ENCODE measurements around the gene LAMA3. TPM values are rescaled to one million over a fixed set of nuclear protein-coding genes. Genes with fewer than 3 reads are reported as not detected.

LAMA3 gene
- total and polyA plus RNA-seq, 2 of the 13 experiments (the other 11 are each of a cell fraction or from before 2014, with no cell fraction given) = 0.45 to 2.2 TPM

- Histone ChIP-seq H3K27me3 (ENCODE audit: control insufficient read depth in 1 of 2, insufficient read depth in 2 of 2, low read length in 2 of 2) (no peaks in the 10 kb centered on the region), H3K79me2 (ENCODE audit: insufficient read depth, low read length) (no peaks in the 10 kb centered on the region), H3K27ac (ENCODE audit: extremely low read length, insufficient read depth, low read length) (no peak overlapping the region), H3K9me3 (ENCODE audit: low read length) (no peaks in the 10 kb centered on the region), H3K9ac (ENCODE audit: insufficient read depth, low read depth, low read length) (no peak overlapping the region), H2AFZ (ENCODE audit: low read length) (no peak overlapping the region), H3K36me3 (replicated peaks in 1 of 2; ENCODE audit: control insufficient read depth in 1 of 2, insufficient read depth in 2 of 2, low read length in 2 of 2) (no peaks in the 10 kb centered on the region), H4K20me1 (ENCODE audit: insufficient read depth, low read length) (no peaks in the 10 kb centered on the region), H3K4me1 (ENCODE audit: insufficient read depth, low read length) (peaks cover 5% of the 10 kb centered on the region; the same call in 1 of the 2 replicates), H3K4me2 (ENCODE audit: low read depth, low read length) (no peak overlapping the region), H3K4me3 (replicated peaks in 1 of 3; ENCODE audit: insufficient read depth in 1 of 3, low read depth in 2 of 3, low read length in 3 of 3) (no peak overlapping the region)
- ChIA-PET POLR2A (no interaction called here), CTCF (ENCODE audit: low intra/inter-chr PET ratio, low total read pairs) (no interaction called here)
- WGBS (ENCODE audit: low lambda C conversion rate) = 32% methylated on average over 3 of the region's 3 CpGs
- ATAC-seq (no peak), DNase-seq (ENCODE audit: low spot score) (no peak), FAIRE-seq (no peak)
- intact Hi-C loops (cut with micrococcal nuclease; ENCODE audit: unreplicated experiment) (no loop called here), in situ Hi-C loops (cut with HindIII; ENCODE audit: extremely low pct_ligation_motif_present, low pct_unique_long_range_greater_than_20kb) (no loop called here)
- no TSS peak for BruUV-seq (replicated peaks)
- TF ChIP-seq ELK4 (CRISPR knock-in tag; IDR thresholded peaks at IDR 0.05; ENCODE audit: borderline replicate concordance) (no peak), ZNF225 (CRISPR knock-in tag; IDR thresholded peaks at IDR 0.05) (no peak), ZNF224 (CRISPR knock-in tag; IDR thresholded peaks at IDR 0.05) (no peak), HIVEP1 (CRISPR knock-in tag; IDR thresholded peaks at IDR 0.05) (no peak), ESRRA (CRISPR knock-in tag; IDR thresholded peaks at IDR 0.05; ENCODE audit: low read depth) (no peak), ZNF800 (CRISPR knock-in tag; IDR thresholded peaks at IDR 0.05) (no peak), NFIC (IDR thresholded peaks at IDR 0.05; ENCODE audit: low read length) (no peak), ZNF343 (CRISPR knock-in tag; IDR thresholded peaks at IDR 0.05) (no peak), ZNF451 (CRISPR knock-in tag; IDR thresholded peaks at IDR 0.05) (no peak)
- TF ChIP-seq, protein P1, sequence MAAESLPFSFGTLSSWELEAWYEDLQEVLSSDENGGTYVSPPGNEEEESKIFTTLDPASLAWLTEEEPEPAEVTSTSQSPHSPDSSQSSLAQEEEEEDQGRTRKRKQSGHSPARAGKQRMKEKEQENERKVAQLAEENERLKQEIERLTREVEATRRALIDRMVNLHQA (CRISPR knock-in tag; IDR thresholded peaks at IDR 0.05) = no peak
- TF ChIP-seq, protein P2, sequence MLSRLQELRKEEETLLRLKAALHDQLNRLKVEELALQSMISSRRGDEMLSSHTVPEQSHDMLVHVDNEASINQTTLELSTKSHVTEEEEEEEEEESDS (CRISPR knock-in tag; IDR thresholded peaks at IDR 0.05; ENCODE audit: borderline replicate concordance) = no peak
Observed at GRCh38 chr18:23716516-23716915, 27.3 kb downstream of the LAMA3 start.
